Liver (tissue), 9 donors: ENCODE measurements around the gene MSL2. TPM values are rescaled to one million over a fixed set of nuclear protein-coding genes. Genes with fewer than 3 reads are reported as not detected.

Source experiments
- DNase-seq: peaks from one replicate; pipeline ENCODE4 v3.0.0-alpha.2; 2017; ENCODE audit warnings: low spot score
- H3K27ac ChIP-seq, 2 donors: one replicate each; pipeline ENCODE4 v1.7.0; 2013; ENCODE audit warnings: inconsistent platforms in 2 of 2, low read length in 2 of 2, control low read depth in 1 of 2, low read depth in 1 of 2, mild to moderate bottlenecking in 1 of 2
- H3K27me3 ChIP-seq, 4 donors: one replicate each; pipeline versions ENCODE4 v1.6.1 to v1.7.0; 2013; ENCODE audit warnings: low read length in 3 of 4, inconsistent platforms in 1 of 4, mild to moderate bottlenecking in 1 of 4, moderate library complexity in 1 of 4; ENCODE audit not compliant: control insufficient read depth in 4 of 4, insufficient read depth in 4 of 4
- H3K36me3 ChIP-seq, 4 donors: one replicate each; pipeline versions ENCODE4 v1.6.1 to v1.7.0; 2013; ENCODE audit warnings: low read length in 3 of 4, mild to moderate bottlenecking in 3 of 4, low read depth in 1 of 4, moderate library complexity in 1 of 4; ENCODE audit not compliant: control insufficient read depth in 4 of 4, insufficient read depth in 3 of 4
- H3K4me1 ChIP-seq, 4 donors: one replicate each; pipeline versions ENCODE4 v1.6.1 to v1.7.0; 2013; ENCODE audit warnings: low read length in 3 of 4, mild to moderate bottlenecking in 3 of 4, moderate library complexity in 1 of 4; ENCODE audit not compliant: control insufficient read depth in 4 of 4, insufficient read depth in 4 of 4
- H3K4me3 ChIP-seq, 3 donors: one replicate each; pipeline versions ENCODE4 v1.6.1 to v1.7.0; 2013; ENCODE audit warnings: low read length in 3 of 3, control low read depth in 1 of 3, low read depth in 1 of 3, mild to moderate bottlenecking in 1 of 3
- H3K9ac ChIP-seq, 2 donors: one replicate each; pipeline ENCODE4 v1.7.0; 2013; ENCODE audit warnings: low read length in 2 of 2, mild to moderate bottlenecking in 2 of 2, moderate library complexity in 2 of 2, control low read depth in 1 of 2, low read depth in 1 of 2
- H3K9me3 ChIP-seq, 4 donors: one replicate each; pipeline versions ENCODE4 v1.6.1 to v1.7.0; 2013; ENCODE audit warnings: low read length in 3 of 4; ENCODE audit not compliant: control insufficient read depth in 4 of 4
- ATF3 ChIP-seq: IDR thresholded peaks from 2 replicates; pipeline ENCODE4 v1.6.1; 2016; ENCODE audit warnings: antibody characterized with exemption
- CTCF ChIP-seq: fragments of 150-350 bp; IDR thresholded peaks from 2 replicates; pipeline ENCODE4 v1.5.1; 2017; ENCODE audit warnings: improper control_type of control experiment, low read depth, low read length; ENCODE audit not compliant: missing input control
- EGR1 ChIP-seq, 2 donors: IDR thresholded peaks; 2 replicates each; pipeline ENCODE4 v1.6.1; 2016 to 2018; ENCODE audit warnings: antibody characterized with exemption in 2 of 2, low read depth in 2 of 2
- FOXA1 ChIP-seq: IDR thresholded peaks from 2 replicates; pipeline ENCODE4 v1.6.1; 2016; ENCODE audit warnings: antibody characterized with exemption
- FOXA2 ChIP-seq: IDR thresholded peaks from 2 replicates; pipeline ENCODE4 v1.6.1; 2016; ENCODE audit warnings: antibody characterized with exemption
- GABPA ChIP-seq, 2 donors: IDR thresholded peaks in 1 of 2; conservative IDR thresholded peaks in 1 of 2; 2 replicates each; pipeline ENCODE4 v1.6.1; 2016; ENCODE audit warnings: antibody characterized with exemption in 2 of 2, mild to moderate bottlenecking in 1 of 2, moderate library complexity in 1 of 2
- HNF4G ChIP-seq: IDR thresholded peaks from 2 replicates; pipeline ENCODE4 v1.6.1; 2016; ENCODE audit warnings: antibody characterized with exemption
- JUND ChIP-seq, 2 donors: IDR thresholded peaks; 2 replicates each; pipeline ENCODE4 v1.6.1; 2016; ENCODE audit warnings: antibody characterized with exemption in 2 of 2
- NR2F2 ChIP-seq: IDR thresholded peaks from 2 replicates; pipeline ENCODE4 v1.6.1; 2016; ENCODE audit warnings: antibody characterized with exemption
- RAD21 ChIP-seq, 2 donors: IDR thresholded peaks; 2 replicates each; pipeline ENCODE4 v1.6.1; 2016; ENCODE audit warnings: antibody characterized with exemption in 2 of 2, mild to moderate bottlenecking in 2 of 2
- RXRA ChIP-seq, 2 donors: IDR thresholded peaks; 2 replicates each; pipeline ENCODE4 v1.6.1; 2017 to 2018; ENCODE audit warnings: antibody characterized with exemption in 2 of 2, mild to moderate bottlenecking in 1 of 2
- SP1 ChIP-seq: IDR thresholded peaks from 2 replicates; pipeline ENCODE4 v1.6.1; 2018; ENCODE audit warnings: antibody characterized with exemption, mild to moderate bottlenecking
- TAF1 ChIP-seq: conservative IDR thresholded peaks from 2 replicates; pipeline ENCODE4 v1.6.1; 2016; ENCODE audit warnings: antibody characterized with exemption, mild to moderate bottlenecking
- WGBS: extraction: QIAGEN DNeasy Blood & Tissue Kit; methylation state at CpG from one replicate; pipeline ENCODE4 v1.1.7; 2013; 5-methylcytosine and 5-hydroxymethylcytosine counted together
- polyA plus RNA-seq, 2 donors: library from polyadenylated mRNA; stranded (reverse) in 1 of 2; unstranded in 1 of 2; fragments of 200-250 nt in 1 of 2; fragments of >200 nt in 1 of 2; fragmentation: Nextera tagmentation in 1 of 2; extraction: Ambion mirVana in 1 of 2; gene quantifications; one replicate each; pipeline versions ENCODE4 v1.2.1 to v1.2.3, GENCODE V29; 2013 to 2015
- total RNA-seq, 2 donors: library from RNA; depleted of rRNA; stranded (reverse); fragments of >200 nt; gene quantifications; one replicate each; pipeline ENCODE4 v1.2.3, GENCODE V29; 2014
- TF ChIP-seq, protein P1 (sequence below): IDR thresholded peaks from 2 replicates; pipeline ENCODE4 v1.6.1; 2016; ENCODE audit warnings: antibody characterized with exemption, mild to moderate bottlenecking
- donor health status: healthy.
- donor health status: healthy.
- donor health status: healthy.
- donor health status: healthy.
- donor health status: healthy.

Gene MSL2
- total and polyA plus RNA-seq, 4 donors, result 2.7 to 18.7 (median 9.1) TPM

- DNase-seq, result no peak
- Histone ChIP-seq H3K27ac (no peak overlapping the region), H3K9me3 (no peaks in the 10 kb centered on the region), H3K4me1 (peaks cover 14 to 36% (median 24%) of the 10 kb centered on the region in 4 donors), H3K4me3 (no peak overlapping the region), H3K27me3 (no peaks in the 10 kb centered on the region), H3K36me3 (no peaks in the 10 kb centered on the region), H3K9ac (no peak overlapping the region)
- WGBS, result 79% methylated on average over 8 of the region's 8 CpGs
- TF ChIP-seq FOXA1, result no peak
- no peak for TF ChIP-seq SP1
- TF ChIP-seq CTCF, result no peak
- no peak for TF ChIP-seq JUND (IDR thresholded peaks at IDR 0.05)
- TF ChIP-seq GABPA (IDR thresholded peaks at IDR 0.05 in 1 of 2, conservative IDR thresholded peaks at IDR 0.05 in 1 of 2), result no peak
- TF ChIP-seq RXRA (IDR thresholded peaks at IDR 0.05), result no peak
- TF ChIP-seq NR2F2, result no peak
- TF ChIP-seq ATF3, result no peak
- TF ChIP-seq EGR1 (IDR thresholded peaks at IDR 0.05; ENCODE audit: low read depth in 2 of 2), result no peak
Observed at GRCh38 chr3:136181741-136182140, 14.4 kb downstream of the MSL2 start.

GRCh38 chr3:136177876-136178275, 18.3 kb downstream of the MSL2 start:
- TF ChIP-seq EGR1 (IDR thresholded peaks at IDR 0.05; ENCODE audit: low read depth in 2 of 2), result no peak
- TF ChIP-seq RAD21 (IDR thresholded peaks at IDR 0.05), result no peak
- no peak for TF ChIP-seq FOXA2
- TF ChIP-seq RXRA (IDR thresholded peaks at IDR 0.05), result no peak
- TF ChIP-seq, protein P1, sequence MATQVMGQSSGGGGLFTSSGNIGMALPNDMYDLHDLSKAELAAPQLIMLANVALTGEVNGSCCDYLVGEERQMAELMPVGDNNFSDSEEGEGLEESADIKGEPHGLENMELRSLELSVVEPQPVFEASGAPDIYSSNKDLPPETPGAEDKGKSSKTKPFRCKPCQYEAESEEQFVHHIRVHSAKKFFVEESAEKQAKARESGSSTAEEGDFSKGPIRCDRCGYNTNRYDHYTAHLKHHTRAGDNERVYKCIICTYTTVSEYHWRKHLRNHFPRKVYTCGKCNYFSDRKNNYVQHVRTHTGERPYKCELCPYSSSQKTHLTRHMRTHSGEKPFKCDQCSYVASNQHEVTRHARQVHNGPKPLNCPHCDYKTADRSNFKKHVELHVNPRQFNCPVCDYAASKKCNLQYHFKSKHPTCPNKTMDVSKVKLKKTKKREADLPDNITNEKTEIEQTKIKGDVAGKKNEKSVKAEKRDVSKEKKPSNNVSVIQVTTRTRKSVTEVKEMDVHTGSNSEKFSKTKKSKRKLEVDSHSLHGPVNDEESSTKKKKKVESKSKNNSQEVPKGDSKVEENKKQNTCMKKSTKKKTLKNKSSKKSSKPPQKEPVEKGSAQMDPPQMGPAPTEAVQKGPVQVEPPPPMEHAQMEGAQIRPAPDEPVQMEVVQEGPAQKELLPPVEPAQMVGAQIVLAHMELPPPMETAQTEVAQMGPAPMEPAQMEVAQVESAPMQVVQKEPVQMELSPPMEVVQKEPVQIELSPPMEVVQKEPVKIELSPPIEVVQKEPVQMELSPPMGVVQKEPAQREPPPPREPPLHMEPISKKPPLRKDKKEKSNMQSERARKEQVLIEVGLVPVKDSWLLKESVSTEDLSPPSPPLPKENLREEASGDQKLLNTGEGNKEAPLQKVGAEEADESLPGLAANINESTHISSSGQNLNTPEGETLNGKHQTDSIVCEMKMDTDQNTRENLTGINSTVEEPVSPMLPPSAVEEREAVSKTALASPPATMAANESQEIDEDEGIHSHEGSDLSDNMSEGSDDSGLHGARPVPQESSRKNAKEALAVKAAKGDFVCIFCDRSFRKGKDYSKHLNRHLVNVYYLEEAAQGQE, result no peak
- TF ChIP-seq HNF4G, result no peak
- TF ChIP-seq GABPA (IDR thresholded peaks at IDR 0.05 in 1 of 2, conservative IDR thresholded peaks at IDR 0.05 in 1 of 2), result no peak
- TF ChIP-seq NR2F2, result no peak
- TF ChIP-seq TAF1, result no peak
- no peak for TF ChIP-seq SP1
- H3K9me3 ChIP-seq, result no peaks in the 10 kb centered on the region
- 80% methylated on average over 4 of the region's 4 CpGs for WGBS
- no peak overlapping the region for H3K9ac ChIP-seq
- no peak for DNase-seq
- no peak overlapping the region for H3K27ac ChIP-seq
- no peaks in the 10 kb centered on the region for H3K36me3 ChIP-seq
- H3K4me1 ChIP-seq, result peaks cover 7 to 24% (median 14%) of the 10 kb centered on the region in 4 donors
- H3K4me3 ChIP-seq, result no peak overlapping the region
- H3K27me3 ChIP-seq, result no peaks in the 10 kb centered on the region
